ENCODE results near the gene FLT4. TPM values are rescaled to one million over a fixed set of nuclear protein-coding genes. Genes with fewer than 3 reads are reported as not detected.

Gene FLT4
- total RNA-seq, 1 experiment from 2014 or later, result 6.3 TPM

- WGBS (ENCODE audit: extremely low coverage, insufficient read length, low lambda C conversion rate), result no CpG with 5 or more reads among the region's 20 CpGs
- H2BK5ac ChIP-seq (ENCODE audit: insufficient read length, low read length), result no peak overlapping the region
- H3K79me2 ChIP-seq (ENCODE audit: insufficient read depth, low read length), result no peaks in the 10 kb centered on the region
- H3K4me1 Mint-ChIP-seq, result peaks cover 0 to 11% of the 10 kb centered on the region in 2 experiments; a peak in 2 of 4 replicates
- no peak overlapping the region for H2BK120ac ChIP-seq (ENCODE audit: low read depth, low read length, poor library complexity, severe bottlenecking)
- no peak overlapping the region for H4K8ac ChIP-seq (replicated peaks; ENCODE audit: insufficient read length, low read depth, low read length)
- H2BK15ac ChIP-seq (ENCODE audit: low read depth, low read length), result no peak overlapping the region
- H3K9me3 ChIP-seq (ENCODE audit: control insufficient read depth, low read depth, low read length), result no peaks in the 10 kb centered on the region
- H4K5ac ChIP-seq (ENCODE audit: insufficient read length, low read depth, low read length), result no peak overlapping the region
- H3K14ac ChIP-seq (ENCODE audit: insufficient read depth, low read length), result no peak overlapping the region
- no peak for DNase-seq
- H2BK12ac ChIP-seq (ENCODE audit: insufficient read length, low read depth, low read length), result no peak overlapping the region
- H2AFZ ChIP-seq (ENCODE audit: low read length), result no peak overlapping the region
- no peak overlapping the region; a peak in 1 of 7 replicates for H3K27ac Mint-ChIP-seq
- H3K56ac ChIP-seq (ENCODE audit: insufficient read length, low read depth, low read length), result no peak overlapping the region
- no peak overlapping the region for H3K27ac ChIP-seq (ENCODE audit: insufficient read length, low read depth, low read length)
- H4K20me1 ChIP-seq (ENCODE audit: control insufficient read depth, insufficient read depth, insufficient read length), result peaks cover 3% of the 10 kb centered on the region
- no peaks in the 10 kb centered on the region for H3K23me2 ChIP-seq (ENCODE audit: insufficient read length, low read depth, low read length, poor library complexity, severe bottlenecking)
- no peak overlapping the region for H2AK5ac ChIP-seq (ENCODE audit: insufficient read length, low read length)
- H3T11ph ChIP-seq (ENCODE audit: low read length), result no peak overlapping the region
- no peak overlapping the region; a peak in 2 of 5 replicates for H3K4me3 Mint-ChIP-seq
- H3K4me2 ChIP-seq (ENCODE audit: insufficient read depth, insufficient read length, low read length), result no peak overlapping the region
- no peak overlapping the region for H4K91ac ChIP-seq (ENCODE audit: insufficient read length, low read depth, low read length)
- no peak for TF ChIP-seq CTCF (conservative IDR thresholded peaks at IDR 0.05)
- no peaks in the 10 kb centered on the region for H3K79me1 ChIP-seq (ENCODE audit: insufficient read depth, low read depth, low read length, poor library complexity, severe bottlenecking)
- no peak overlapping the region for H2BK20ac ChIP-seq (ENCODE audit: low read depth, low read length, poor library complexity, severe bottlenecking)
- H3K27me3 Mint-ChIP-seq (ENCODE audit: low read depth), result peaks cover 8% of the 10 kb centered on the region
- H3K4me1 ChIP-seq (ENCODE audit: insufficient read depth, low read length), result no peaks in the 10 kb centered on the region
- H3K9me3 Mint-ChIP-seq, result 0 out of 5 replicates have a peak, but pooled peaks cover 0 to 2% of the 10 kb centered on the region in 2 experiments
- H3K23ac ChIP-seq (ENCODE audit: insufficient read length, low read depth, low read length), result no peak overlapping the region
- H3K9ac ChIP-seq (ENCODE audit: extremely low read depth, insufficient read length, low read length), result no peak overlapping the region
- no peaks in the 10 kb centered on the region; a peak in 2 of 7 replicates for H3K36me3 Mint-ChIP-seq (ENCODE audit: insufficient read depth in 1 of 3, low read depth in 3 of 3)
- H3K4ac ChIP-seq (ENCODE audit: low read depth, low read length), result no peak overlapping the region
- no peak overlapping the region for H3K18ac ChIP-seq (ENCODE audit: insufficient read length, low read depth, low read length)
- no peaks in the 10 kb centered on the region for H3K27me3 ChIP-seq (ENCODE audit: insufficient read depth, low read length)
Measured at GRCh38 chr5:180637962-180638680, 11.3 kb downstream of the FLT4 start.

All from H9 (cell line).